H1 (cell line): ENCODE measurements around the gene SCAF11. TPM values are rescaled to one million over a fixed set of nuclear protein-coding genes. Genes with fewer than 3 reads are reported as not detected.

Source experiments
- KDM1A ChIP-seq: fragments of 200-600, 300-600 bp; sonication (generic); IDR thresholded peaks from 2 replicates; pipeline ENCODE4 v1.7.1; 2016; ENCODE audit warnings: mild to moderate bottlenecking, low read length, borderline replicate concordance
- polyA plus RNA-seq, 7 experiments: library from polyadenylated mRNA; depleted of rRNA in 3 of 7; stranded (reverse) in 5 of 7; unstranded in 2 of 7; fragments of >200 nt in 5 of 7; fragments of 200-250 nt in 2 of 7; gene quantifications; 1 replicate in 5 of 7; 2 replicates in 1 of 7; 4 replicates in 1 of 7; pipeline versions ENCODE4 v1.2.1 to v1.2.3, GENCODE V29; 2011 to 2013; ENCODE audit warnings: missing spikeins in 2 of 7, mixed read lengths in 2 of 7
- total RNA-seq: library from RNA; stranded (reverse); fragmentation: NEBNext Ultra II Directional; extraction: Animal tissue kit (Norgen Biotek cat#: 25700); gene quantifications from 2 replicates; pipeline ENCODE4 v1.2.1, GENCODE V29; 2021
- TF ChIP-seq, protein P1 (sequence below), 3 experiments: IDR thresholded peaks; 1 replicate in 2 of 3; 2 replicates in 1 of 3; pipeline versions ENCODE4 v1.5.1 to v1.6.1; 2011; ENCODE audit warnings: low read length in 3 of 3, mild to moderate bottlenecking in 3 of 3, inconsistent platforms in 2 of 3, low read depth in 1 of 3, moderate library complexity in 1 of 3; ENCODE audit not compliant: insufficient read depth in 1 of 3; ENCODE audit errors: control extremely low read depth in 1 of 3

The SCAF11 gene
- total and polyA plus RNA-seq, 2 of the 8 experiments (the other 6 are each of a cell fraction or from before 2014, with no cell fraction given): 15.1 to 77.8 TPM

DNA sequence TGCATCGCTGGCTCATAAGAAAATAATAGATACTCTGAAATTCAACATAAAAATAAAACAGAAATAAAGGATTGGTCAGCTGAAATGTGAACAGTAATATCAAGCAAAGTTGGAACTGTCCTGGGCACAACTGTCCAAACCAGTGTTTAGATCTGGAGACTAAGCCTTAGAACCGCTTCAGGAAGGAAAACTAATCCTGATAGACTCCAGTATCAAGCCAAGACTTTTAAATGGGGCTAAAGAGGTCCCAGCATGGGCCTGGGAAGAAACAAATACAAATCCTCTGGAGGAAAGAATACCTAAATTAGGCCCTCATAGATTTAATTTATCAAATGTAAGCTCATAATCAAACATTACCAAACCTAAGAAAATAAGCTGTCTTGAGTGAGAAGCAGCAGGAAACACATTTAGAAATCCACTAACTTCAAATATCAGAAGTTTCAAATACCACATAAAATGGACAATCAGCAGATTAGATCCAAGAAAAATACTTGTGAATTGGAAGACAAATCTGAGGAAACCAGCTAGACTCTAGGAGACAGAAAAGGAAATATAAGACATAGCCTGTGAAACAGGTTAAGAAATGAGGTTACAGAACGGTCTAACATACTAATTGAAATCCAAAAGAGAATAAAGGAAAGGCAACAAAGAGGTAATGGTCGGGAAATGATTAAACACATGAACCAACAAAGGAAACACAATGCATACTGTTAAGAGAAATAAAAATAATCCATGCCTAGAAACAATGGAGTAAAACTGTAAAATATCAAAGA, 27.6 kb downstream of the SCAF11 start (continued):
- no peak for TF ChIP-seq KDM1A
- TF ChIP-seq, protein P1, sequence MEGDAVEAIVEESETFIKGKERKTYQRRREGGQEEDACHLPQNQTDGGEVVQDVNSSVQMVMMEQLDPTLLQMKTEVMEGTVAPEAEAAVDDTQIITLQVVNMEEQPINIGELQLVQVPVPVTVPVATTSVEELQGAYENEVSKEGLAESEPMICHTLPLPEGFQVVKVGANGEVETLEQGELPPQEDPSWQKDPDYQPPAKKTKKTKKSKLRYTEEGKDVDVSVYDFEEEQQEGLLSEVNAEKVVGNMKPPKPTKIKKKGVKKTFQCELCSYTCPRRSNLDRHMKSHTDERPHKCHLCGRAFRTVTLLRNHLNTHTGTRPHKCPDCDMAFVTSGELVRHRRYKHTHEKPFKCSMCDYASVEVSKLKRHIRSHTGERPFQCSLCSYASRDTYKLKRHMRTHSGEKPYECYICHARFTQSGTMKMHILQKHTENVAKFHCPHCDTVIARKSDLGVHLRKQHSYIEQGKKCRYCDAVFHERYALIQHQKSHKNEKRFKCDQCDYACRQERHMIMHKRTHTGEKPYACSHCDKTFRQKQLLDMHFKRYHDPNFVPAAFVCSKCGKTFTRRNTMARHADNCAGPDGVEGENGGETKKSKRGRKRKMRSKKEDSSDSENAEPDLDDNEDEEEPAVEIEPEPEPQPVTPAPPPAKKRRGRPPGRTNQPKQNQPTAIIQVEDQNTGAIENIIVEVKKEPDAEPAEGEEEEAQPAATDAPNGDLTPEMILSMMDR (IDR thresholded peaks at IDR 0.05; ENCODE audit: control extremely low read depth in 1 of 3, insufficient read depth in 1 of 3, low read depth in 1 of 3, low read length in 3 of 3): no peak
- TF ChIP-seq, all 59 proteins: peak for 0
